Panc1 (cell line): Measurements from ENCODE around the gene SLC45A1.

Experiments used
- CTCF ChIP-seq: fragments of 450-650 bp; IDR thresholded peaks from 2 replicates; pipeline ENCODE4 v1.5.1; 2017; ENCODE audit warnings: mild to moderate bottlenecking
- SIN3A ChIP-seq: IDR thresholded peaks from 2 replicates; pipeline ENCODE4 v1.6.1; 2012; ENCODE audit warnings: low read depth, mild to moderate bottlenecking, low read length, moderate library complexity, borderline replicate concordance; ENCODE audit not compliant: insufficient read depth

GRCh38 chr1:8329439-8329838 is 11.5 kb downstream of the SLC45A1 start:
- TF ChIP-seq SIN3A: no peak
- TF ChIP-seq CTCF: no peak
